Fibroblast of pulmonary artery (primary cell): ENCODE measurements around the gene TIMM22.
"Not testable (repeated sequence)": the region's sequence is repeated elsewhere in the genome, so short reads cannot be mapped to it uniquely, and the experiment has no call there.

Source experiments
- DNase-seq: peaks from one replicate; pipeline ENCODE4 v3.0.0-alpha.2; 2010; ENCODE audit warnings: low read depth
- H3K4me3 ChIP-seq: replicated peaks from 2 replicates; pipeline ENCODE4 v1.5.1; 2011; ENCODE audit warnings: low read depth, mild to moderate bottlenecking, control low read depth, low read length, moderate library complexity
- CTCF ChIP-seq: IDR thresholded peaks from 2 replicates; pipeline ENCODE4 v1.5.1; 2011; ENCODE audit warnings: mild to moderate bottlenecking, control low read depth, low read length, inconsistent platforms; ENCODE audit errors: missing control alignments

The TIMM22 gene

GRCh38 chr17:1039511-1040215, 42.7 kb downstream of the TIMM22 start:
- no peak overlapping the region for H3K4me3 ChIP-seq

GRCh38 chr17:1040216-1040600, 43.3 kb downstream of the TIMM22 start:
- no peak for DNase-seq
- TF ChIP-seq CTCF = no peak
- H3K4me3 ChIP-seq = no peak overlapping the region

More at GRCh38 chr17:1039511-1040215, 42.7 kb downstream of the TIMM22 start:
- DNase-seq = peak; percentile 22
- TF ChIP-seq CTCF = no peak

- no peak overlapping the region for H3K4me3 ChIP-seq
- TF ChIP-seq CTCF = no peak
- no peak for DNase-seq
These were observed 44.8 kb downstream of the TIMM22 start for GRCh38 chr17:1041746-1042145.

GRCh38 chr17:1042486-1042885, 45.6 kb downstream of the TIMM22 start:
- DNase-seq = no peak
- no peak for TF ChIP-seq CTCF
- H3K4me3 ChIP-seq = no peak overlapping the region

GRCh38 chr17:1043601-1044251, 46.8 kb downstream of the TIMM22 start:
- no peak overlapping the region for H3K4me3 ChIP-seq
- no peak for TF ChIP-seq CTCF
- peak; percentile 55 for DNase-seq

GRCh38 chr17:1044387-1045009, 47.6 kb downstream of the TIMM22 start:
- DNase-seq, H3K4me3 ChIP-seq: not testable (repeated sequence)

GRCh38 chr17:1045456-1045855, 48.5 kb downstream of the TIMM22 start:
- DNase-seq = no peak
- no peak overlapping the region for H3K4me3 ChIP-seq
- TF ChIP-seq CTCF = no peak
